ENCODE measurements around the gene PPM1N.

Gene PPM1N

DNA sequence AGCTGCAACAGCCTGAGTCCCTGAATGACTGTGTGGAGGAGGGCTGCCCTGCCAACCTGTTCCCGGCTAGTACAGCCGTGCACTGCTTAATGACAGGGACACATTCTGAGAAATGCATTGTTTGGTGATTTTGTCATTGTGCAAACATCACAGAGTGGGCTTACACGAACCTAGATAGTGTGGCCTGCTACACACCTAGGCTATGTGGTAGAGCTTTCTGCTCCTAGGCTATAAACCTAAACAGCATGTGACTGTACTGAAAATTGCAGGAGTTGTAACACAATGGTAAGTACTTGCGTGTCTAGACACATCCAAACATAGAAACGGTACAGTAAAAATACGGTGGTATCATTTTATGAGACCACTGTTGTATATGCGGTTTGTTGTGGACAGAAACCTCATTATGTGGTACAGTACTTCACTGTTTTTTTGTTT, 44.0 kb downstream of the PPM1N start:
- WGBS, 2 experiments (ENCODE audit: insufficient coverage in 2 of 2), result 96 to 97% methylated on average over 7 of the region's 7 CpGs

DNA sequence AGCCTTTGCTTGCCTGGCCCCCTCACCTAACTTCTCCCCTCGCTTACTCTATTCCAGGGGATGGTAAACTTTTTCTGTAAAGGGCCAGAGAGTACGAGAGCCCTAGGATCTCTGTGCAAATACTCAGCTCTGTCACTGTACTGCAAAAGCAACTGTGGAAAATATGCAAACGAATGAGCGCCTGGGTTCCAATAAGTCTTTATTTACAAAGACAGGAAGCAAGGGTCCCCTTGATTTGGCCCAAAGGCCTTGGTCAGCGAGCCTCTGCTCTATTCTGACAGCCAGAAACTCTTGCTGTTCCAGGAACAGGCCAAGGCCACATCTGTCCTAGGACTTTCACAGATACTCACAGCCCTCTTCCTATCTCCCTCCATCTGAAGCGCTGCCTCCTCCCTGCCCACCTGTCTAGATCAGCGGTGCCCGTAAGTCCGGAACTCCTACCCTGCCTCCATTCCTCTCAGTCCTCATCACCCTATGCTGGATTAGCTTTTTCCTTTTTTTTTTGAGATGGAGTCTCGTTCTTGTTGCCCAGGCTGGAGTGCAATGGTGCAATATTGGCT, 49.0 kb downstream of the PPM1N start:
- no peak overlapping the region for H3K27ac ChIP-seq (ENCODE audit: low read depth, low read length, severe bottlenecking)
- H3K4me3 ChIP-seq (ENCODE audit: extremely low read depth, insufficient read depth, low read length, poor library complexity, severe bottlenecking), result no peak overlapping the region
- H3K4me1 ChIP-seq (ENCODE audit: control insufficient read depth, insufficient read depth, low read length, poor library complexity, severe bottlenecking), result no peaks in the 10 kb centered on the region
- no peaks in the 10 kb centered on the region for H3K9me3 ChIP-seq (ENCODE audit: control insufficient read depth, low read length)
- H3K36me3 ChIP-seq (ENCODE audit: control insufficient read depth, insufficient read depth, low read length), result no peaks in the 10 kb centered on the region
- WGBS, 2 experiments (ENCODE audit: insufficient coverage in 2 of 2), result 92 to 95% methylated on average over 6 to 8 of the region's 10 CpGs

More for the DNA sequence above, 44.0 kb downstream of the PPM1N start:
- Histone ChIP-seq H3K4me3 (ENCODE audit: extremely low read depth, insufficient read depth, low read length, poor library complexity, severe bottlenecking) (no peak overlapping the region), H3K9me3 (ENCODE audit: control insufficient read depth, low read length) (peaks cover 7% of the 10 kb centered on the region), H3K4me1 (ENCODE audit: control insufficient read depth, insufficient read depth, low read length, poor library complexity, severe bottlenecking) (no peaks in the 10 kb centered on the region), H3K27ac (ENCODE audit: low read depth, low read length, severe bottlenecking) (no peak overlapping the region), H3K36me3 (ENCODE audit: control insufficient read depth, insufficient read depth, low read length) (no peaks in the 10 kb centered on the region)

- Histone ChIP-seq H3K27ac (ENCODE audit: low read depth, low read length, severe bottlenecking) (no peak overlapping the region), H3K36me3 (ENCODE audit: control insufficient read depth, insufficient read depth, low read length) (peaks cover 5% of the 10 kb centered on the region), H3K4me3 (ENCODE audit: extremely low read depth, insufficient read depth, low read length, poor library complexity, severe bottlenecking) (no peak overlapping the region), H3K4me1 (ENCODE audit: control insufficient read depth, insufficient read depth, low read length, poor library complexity, severe bottlenecking) (no peaks in the 10 kb centered on the region), H3K9me3 (ENCODE audit: control insufficient read depth, low read length) (no peaks in the 10 kb centered on the region)
- 78 to 85% methylated on average over 7 to 9 of the region's 9 CpGs for WGBS, 2 experiments (ENCODE audit: insufficient coverage in 2 of 2)
Observed at GRCh38 chr19:45547965-45548609, 49.8 kb downstream of the PPM1N start.

Measured in mesodermal cell (in vitro differentiated cells).